RWPE2 (cell line): ENCODE data around the gene CACNA1E.

ENCODE experiments used
- ATAC-seq: fragments of 200-7000 bp; cut with Tn5 transposase; 3 replicates; pipeline ENCODE4 v1.9.1; 2021; ENCODE audit warnings: low read depth
- DNase-seq: peaks from one replicate; pipeline ENCODE4 v3.0.0-alpha.2; 2020; ENCODE audit warnings: low spot score
- H3K27ac ChIP-seq: fragments of 450-650 bp; 2 replicates; pipeline ENCODE4 v1.5.1; 2017; ENCODE audit warnings: mild to moderate bottlenecking; ENCODE audit not compliant: poor library complexity, severe bottlenecking
- H3K27me3 ChIP-seq: fragments of 250-450 bp; sonication (Bioruptor Pico); 2 replicates; pipeline ENCODE4 v1.5.1; 2021; ENCODE audit warnings: mild to moderate bottlenecking, moderate library complexity; ENCODE audit not compliant: insufficient read depth, poor library complexity, severe bottlenecking
- H3K36me3 ChIP-seq: fragments of 250-450 bp; sonication (Bioruptor Pico); 2 replicates; pipeline ENCODE4 v1.5.1; 2020; ENCODE audit warnings: low read depth, mild to moderate bottlenecking, moderate library complexity
- H3K4me1 ChIP-seq: fragments of 250-450 bp; sonication (Bioruptor Pico); 2 replicates; pipeline ENCODE4 v1.5.1; 2021; ENCODE audit warnings: mild to moderate bottlenecking, moderate library complexity; ENCODE audit not compliant: insufficient read depth, poor library complexity, severe bottlenecking
- H3K4me3 ChIP-seq: fragments of 250-450 bp; sonication (Bioruptor Pico); 2 replicates; pipeline ENCODE4 v1.5.1; 2021; ENCODE audit warnings: mild to moderate bottlenecking, moderate library complexity; ENCODE audit not compliant: severe bottlenecking
- H3K9me3 ChIP-seq: fragments of 250-450 bp; sonication (Bioruptor Pico); 2 replicates; pipeline ENCODE4 v1.5.1; 2021; ENCODE audit warnings: mild to moderate bottlenecking, moderate library complexity; ENCODE audit not compliant: severe bottlenecking
- TF ChIP-seq, protein P1 (sequence below): fragments of 450-650 bp; IDR thresholded peaks from one replicate; pipeline ENCODE4 v1.5.1; 2017; ENCODE audit warnings: mild to moderate bottlenecking, moderate library complexity; ENCODE audit not compliant: poor library complexity, severe bottlenecking

CACNA1E gene

DNA sequence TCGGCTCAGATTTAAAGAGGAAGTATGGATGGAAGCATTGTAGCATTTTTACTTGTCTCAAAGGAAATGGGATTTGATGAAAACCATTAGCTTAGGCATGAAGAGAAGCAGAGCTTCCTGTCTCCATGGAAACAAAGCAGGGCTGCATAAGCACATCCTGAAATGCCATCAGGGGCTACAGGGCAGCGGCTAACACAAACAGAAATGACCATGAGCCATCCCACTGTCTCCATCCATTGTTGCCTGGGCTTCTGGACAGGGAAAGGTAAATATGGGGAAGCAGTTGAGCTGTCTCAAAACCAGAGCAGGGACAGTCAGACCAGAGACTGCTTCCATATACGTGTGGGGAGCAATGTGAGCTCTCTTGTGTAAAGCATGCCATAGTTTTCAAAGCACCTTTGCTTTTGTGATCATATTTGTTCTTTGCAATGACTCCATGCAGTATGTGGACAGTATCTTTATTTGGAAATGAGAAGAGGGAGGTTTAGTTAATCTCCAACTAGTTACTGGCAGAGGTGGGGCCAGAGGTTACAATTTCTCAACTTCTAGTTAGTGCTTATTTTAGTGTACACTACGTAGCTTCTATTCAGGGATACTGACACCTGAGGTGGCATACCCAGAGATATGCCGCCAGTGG lies 176.1 kb downstream of the CACNA1E start:
- Histone ChIP-seq H3K27me3 (no peaks in the 10 kb centered on the region), H3K9me3 (no peaks in the 10 kb centered on the region), H3K4me3 (no peak overlapping the region), H3K27ac (no peak overlapping the region), H3K4me1 (no peaks in the 10 kb centered on the region), H3K36me3 (no peaks in the 10 kb centered on the region)
- DNase-seq = no peak
- ATAC-seq = no peak
- TF ChIP-seq, protein P1, sequence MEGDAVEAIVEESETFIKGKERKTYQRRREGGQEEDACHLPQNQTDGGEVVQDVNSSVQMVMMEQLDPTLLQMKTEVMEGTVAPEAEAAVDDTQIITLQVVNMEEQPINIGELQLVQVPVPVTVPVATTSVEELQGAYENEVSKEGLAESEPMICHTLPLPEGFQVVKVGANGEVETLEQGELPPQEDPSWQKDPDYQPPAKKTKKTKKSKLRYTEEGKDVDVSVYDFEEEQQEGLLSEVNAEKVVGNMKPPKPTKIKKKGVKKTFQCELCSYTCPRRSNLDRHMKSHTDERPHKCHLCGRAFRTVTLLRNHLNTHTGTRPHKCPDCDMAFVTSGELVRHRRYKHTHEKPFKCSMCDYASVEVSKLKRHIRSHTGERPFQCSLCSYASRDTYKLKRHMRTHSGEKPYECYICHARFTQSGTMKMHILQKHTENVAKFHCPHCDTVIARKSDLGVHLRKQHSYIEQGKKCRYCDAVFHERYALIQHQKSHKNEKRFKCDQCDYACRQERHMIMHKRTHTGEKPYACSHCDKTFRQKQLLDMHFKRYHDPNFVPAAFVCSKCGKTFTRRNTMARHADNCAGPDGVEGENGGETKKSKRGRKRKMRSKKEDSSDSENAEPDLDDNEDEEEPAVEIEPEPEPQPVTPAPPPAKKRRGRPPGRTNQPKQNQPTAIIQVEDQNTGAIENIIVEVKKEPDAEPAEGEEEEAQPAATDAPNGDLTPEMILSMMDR = no peak

DNA sequence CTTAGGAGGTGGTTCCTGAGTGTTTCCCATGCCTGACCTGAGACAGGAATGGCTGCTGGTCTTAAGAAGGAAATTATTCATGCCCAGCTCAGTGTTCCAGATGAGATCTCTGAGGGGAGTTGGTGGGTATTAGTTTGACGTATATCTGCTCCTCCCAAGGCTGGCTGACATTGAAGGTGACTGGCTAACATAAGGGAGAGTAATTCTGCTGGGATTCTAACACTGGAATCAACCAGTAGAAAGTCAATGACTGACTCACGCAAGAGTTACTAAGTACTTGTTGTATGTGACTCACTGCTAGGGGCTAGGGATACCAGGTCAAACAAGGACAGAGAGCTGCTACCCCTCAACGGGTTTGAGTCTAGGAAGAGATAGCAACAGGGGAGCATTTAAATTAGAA lies 177.3 kb downstream of the CACNA1E start:
- Histone ChIP-seq H3K9me3 (no peaks in the 10 kb centered on the region), H3K4me1 (no peaks in the 10 kb centered on the region), H3K4me3 (no peak overlapping the region), H3K36me3 (no peaks in the 10 kb centered on the region), H3K27ac (no peak overlapping the region), H3K27me3 (no peaks in the 10 kb centered on the region)
- no peak for DNase-seq
- ATAC-seq = no peak
- TF ChIP-seq, protein P1 = no peak

DNA sequence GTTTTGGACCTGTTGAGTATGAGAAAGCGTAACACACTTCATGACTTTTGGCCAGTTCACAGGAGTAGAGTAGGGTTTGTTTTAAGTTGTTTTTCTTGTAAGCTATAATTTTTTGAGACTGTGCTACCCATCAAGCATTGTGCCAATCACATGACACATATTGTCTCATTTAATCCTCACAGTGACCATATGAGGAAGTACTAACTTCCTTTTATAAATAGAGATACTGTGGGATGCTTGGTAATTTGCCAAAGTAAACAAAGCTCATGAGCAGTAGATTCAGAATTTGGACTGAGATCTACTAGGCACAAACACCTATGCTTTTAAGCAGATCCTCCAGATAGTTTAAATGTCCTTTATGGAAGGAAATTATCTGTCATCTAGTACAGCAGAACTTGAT lies 178.3 kb downstream of the CACNA1E start:
- DNase-seq = no peak
- Histone ChIP-seq H3K36me3 (no peaks in the 10 kb centered on the region), H3K4me3 (no peak overlapping the region), H3K9me3 (no peaks in the 10 kb centered on the region), H3K4me1 (no peaks in the 10 kb centered on the region), H3K27ac (no peak overlapping the region), H3K27me3 (peaks cover 3% of the 10 kb centered on the region)
- no peak for ATAC-seq
- TF ChIP-seq, protein P1 = no peak

DNA sequence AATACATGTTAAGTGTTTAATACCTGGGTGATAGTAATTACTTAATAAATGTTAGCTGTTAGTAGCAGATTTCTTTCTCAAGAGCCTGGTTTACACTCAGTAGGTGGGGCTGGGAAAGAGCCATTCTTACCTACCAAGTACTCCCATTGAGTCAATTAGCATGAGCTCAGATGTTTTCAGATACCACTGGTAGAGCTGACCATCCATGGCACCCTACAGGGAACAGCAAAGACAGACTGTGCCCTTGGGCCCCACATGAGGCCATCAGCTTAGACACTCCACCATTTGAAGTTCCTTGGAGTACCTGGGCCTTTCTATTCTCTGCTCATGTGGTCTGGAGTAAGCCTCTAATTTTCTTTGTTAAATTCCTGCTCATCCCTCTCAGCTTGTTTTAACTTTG lies 179.3 kb downstream of the CACNA1E start:
- no peaks in the 10 kb centered on the region for H3K9me3 ChIP-seq
- H3K36me3 ChIP-seq = no peaks in the 10 kb centered on the region
- DNase-seq (no peak), ATAC-seq (no peak)
- H3K4me1 ChIP-seq = no peaks in the 10 kb centered on the region
- no peak overlapping the region for H3K4me3 ChIP-seq
- peaks cover 3% of the 10 kb centered on the region for H3K27me3 ChIP-seq
- TF ChIP-seq, protein P1 = no peak
- H3K27ac ChIP-seq = no peak overlapping the region

DNA sequence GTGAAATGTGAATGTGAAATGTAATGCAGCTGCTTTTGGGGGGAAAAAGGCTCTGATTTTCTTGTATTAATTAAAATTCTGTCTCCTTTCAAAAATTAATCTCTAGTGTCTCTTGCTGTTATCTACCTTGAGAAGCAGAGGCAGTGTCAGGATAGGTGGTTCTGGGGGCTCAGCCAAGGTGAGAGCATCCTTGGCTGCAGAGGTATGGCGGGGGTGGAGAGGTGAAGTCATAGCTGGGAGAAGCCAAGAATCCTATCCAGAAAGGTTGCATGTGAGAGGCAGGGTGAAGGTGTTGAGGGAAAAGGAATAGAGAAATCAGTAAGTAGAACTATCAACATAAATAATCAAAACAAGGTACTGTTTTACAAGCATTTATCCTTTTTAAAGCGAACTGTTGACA lies 181.2 kb downstream of the CACNA1E start:
- Histone ChIP-seq H3K36me3 (no peaks in the 10 kb centered on the region), H3K4me3 (no peak overlapping the region), H3K4me1 (peaks cover 2% of the 10 kb centered on the region), H3K9me3 (no peaks in the 10 kb centered on the region), H3K27ac (no peak overlapping the region), H3K27me3 (peaks cover 3% of the 10 kb centered on the region)
- TF ChIP-seq, protein P1 = no peak
- no peak for ATAC-seq
- DNase-seq = no peak
